GM23338 (cell line): ENCODE results near the gene GRID2IP. TPM values are rescaled to one million over a fixed set of nuclear protein-coding genes. Genes with fewer than 3 reads are reported as not detected.

ENCODE experiments used
- ATAC-seq: fragments of 200-7000 bp; cut with Tn5 transposase; 3 replicates; pipeline ENCODE4 v1.9.1; 2020
- DNase-seq: peaks from one replicate; pipeline ENCODE4 v3.0.0-alpha.2; 2015; ENCODE audit warnings: low spot score
- H2AFZ ChIP-seq: fragments of 200-600 bp; sonication (generic); 2 replicates; pipeline ENCODE4 v1.8.0; 2016; ENCODE audit warnings: antibody characterized with exemption, mild to moderate bottlenecking, moderate library complexity
- H3F3A ChIP-seq: fragments of 200-600 bp; sonication (generic); replicated peaks from 2 replicates; pipeline ENCODE4 v1.8.0; 2017; ENCODE audit warnings: antibody characterized with exemption, mixed run types, low read depth
- H3K27ac ChIP-seq: fragments of 200-600 bp; sonication (generic); 2 replicates; pipeline ENCODE4 v1.6.1; 2016; ENCODE audit warnings: low read depth
- H3K27me3 ChIP-seq: fragments of 200-600 bp; sonication (generic); 2 replicates; pipeline ENCODE4 v1.8.0; 2016; ENCODE audit warnings: mild to moderate bottlenecking, mixed run types, moderate library complexity; ENCODE audit not compliant: insufficient read depth
- H3K36me3 ChIP-seq: fragments of 200-600 bp; sonication (generic); 2 replicates; pipeline ENCODE4 v1.8.0; 2016; ENCODE audit warnings: mild to moderate bottlenecking; ENCODE audit not compliant: insufficient read depth
- H3K4me1 ChIP-seq: fragments of 200-600 bp; sonication (generic); 2 replicates; pipeline ENCODE4 v1.8.0; 2016; ENCODE audit warnings: mild to moderate bottlenecking, moderate library complexity; ENCODE audit not compliant: insufficient read depth
- H3K4me2 ChIP-seq: fragments of 200-600 bp; sonication (generic); 2 replicates; pipeline ENCODE4 v1.7.1; 2017; ENCODE audit warnings: mixed run types
- H3K4me3 ChIP-seq: fragments of 200-600 bp; sonication (generic); 2 replicates; pipeline ENCODE4 v1.6.1; 2016; ENCODE audit warnings: mixed run types
- H3K79me2 ChIP-seq: fragments of 200-600 bp; sonication (generic); replicated peaks from 2 replicates; pipeline ENCODE4 v1.8.0; 2017; ENCODE audit warnings: mild to moderate bottlenecking; ENCODE audit not compliant: insufficient read depth
- H3K9me2 ChIP-seq: fragments of 200-600 bp; sonication (generic); 2 replicates; pipeline ENCODE4 v1.8.0; 2017; ENCODE audit not compliant: insufficient read depth
- H4K20me1 ChIP-seq: fragments of 200-600 bp; sonication (generic); replicated peaks from 2 replicates; pipeline ENCODE4 v1.8.0; 2017; ENCODE audit warnings: mild to moderate bottlenecking; ENCODE audit not compliant: insufficient read depth
- H3K27ac Mint-ChIP-seq: 2 replicates; pipeline ENCODE4 v1.8.0; 2020; ENCODE audit warnings: inconsistent platforms, mild to moderate bottlenecking, moderate library complexity, mixed read lengths
- H3K27me3 Mint-ChIP-seq: 3 replicates; pipeline ENCODE4 v1.8.0; 2022; ENCODE audit warnings: low read depth, mild to moderate bottlenecking, moderate library complexity, mixed read lengths, inconsistent platforms; ENCODE audit not compliant: insufficient read depth, poor library complexity
- H3K36me3 Mint-ChIP-seq: 3 replicates; pipeline ENCODE4 v1.8.0; 2021; ENCODE audit warnings: low read depth, mild to moderate bottlenecking, inconsistent platforms, moderate library complexity, mixed read lengths
- H3K4me1 Mint-ChIP-seq: 3 replicates; pipeline ENCODE4 v1.8.0; 2020; ENCODE audit warnings: mild to moderate bottlenecking, inconsistent platforms, mixed read lengths
- H3K4me3 Mint-ChIP-seq: 3 replicates; pipeline ENCODE4 v1.8.0; 2021; ENCODE audit warnings: moderate library complexity, mild to moderate bottlenecking, inconsistent platforms, mixed read lengths
- H3K9me3 Mint-ChIP-seq: 3 replicates; pipeline ENCODE4 v1.8.0; 2020; ENCODE audit warnings: moderate library complexity, mild to moderate bottlenecking, inconsistent platforms, mixed read lengths
- CREB1 ChIP-seq: fragments of 250-450 bp; sonication (Bioruptor Pico); IDR thresholded peaks from 2 replicates; pipeline ENCODE4 v1.5.0; 2020; ENCODE audit warnings: low read depth, mild to moderate bottlenecking, moderate library complexity
- EZH2 ChIP-seq: fragments of 200-600 bp; sonication (generic); IDR thresholded peaks from one replicate; pipeline ENCODE4 v1.8.0; 2017; ENCODE audit warnings: antibody characterized with exemption, mild to moderate bottlenecking, low read depth; ENCODE audit not compliant: unreplicated experiment
- JUNB ChIP-seq: IDR thresholded peaks from one replicate; pipeline ENCODE4 v1.6.1; 2016; ENCODE audit warnings: antibody characterized with exemption; ENCODE audit not compliant: unreplicated experiment
- NANOG ChIP-seq: IDR thresholded peaks from 2 replicates; pipeline ENCODE4 v1.6.1; 2016; ENCODE audit warnings: antibody characterized with exemption, borderline replicate concordance
- POLR2AphosphoS5 ChIP-seq: IDR thresholded peaks from 2 replicates; pipeline ENCODE4 v1.6.1; 2016; ENCODE audit warnings: antibody characterized with exemption, low read depth
- STAT1 ChIP-seq: IDR thresholded peaks from one replicate; pipeline ENCODE4 v1.6.1; 2016; ENCODE audit warnings: antibody characterized with exemption; ENCODE audit not compliant: unreplicated experiment
- ZNF114 ChIP-seq: fragments of 250-450 bp; sonication (Bioruptor Pico); IDR thresholded peaks from 2 replicates; pipeline ENCODE4 v1.5.0; 2020; ENCODE audit warnings: mild to moderate bottlenecking, moderate library complexity
- ZNF331 ChIP-seq: fragments of 250-450 bp; sonication (Bioruptor Pico); IDR thresholded peaks from 2 replicates; pipeline ENCODE4 v1.5.0; 2020; ENCODE audit warnings: low read depth, mild to moderate bottlenecking, moderate library complexity
- polyA plus RNA-seq: library from polyadenylated mRNA; unstranded; fragments of >200 nt; fragmentation: Nextera tagmentation; extraction: Ambion mirVana; gene quantifications from 2 replicates; pipeline ENCODE4 v1.2.1, GENCODE V29; 2016
- total RNA-seq: library from RNA; depleted of rRNA; stranded (reverse); fragments of >200 nt; shearing (Covaris generic); gene quantifications from 2 replicates; pipeline ENCODE4 v1.2.3, GENCODE V29; 2014
- TF ChIP-seq, protein P1 (sequence below), 2 experiments: fragments of 200-600 bp in 1 of 2; sonication (generic) in 1 of 2; conservative IDR thresholded peaks; 2 replicates each; pipeline versions ENCODE4 v1.5.1 to v1.6.1; 2016 to 2017; ENCODE audit warnings: antibody characterized with exemption in 2 of 2, low read depth in 2 of 2, mild to moderate bottlenecking in 2 of 2, moderate library complexity in 1 of 2
- TF ChIP-seq, protein P2 (sequence below): fragments of 250-450 bp; sonication (Bioruptor Pico); IDR thresholded peaks from 2 replicates; pipeline ENCODE4 v1.5.0; 2020; ENCODE audit warnings: mild to moderate bottlenecking, moderate library complexity
- TF ChIP-seq, protein P3 (sequence below): IDR thresholded peaks from 2 replicates; pipeline ENCODE4 v1.6.1; 2016; ENCODE audit warnings: antibody characterized with exemption

The GRID2IP gene
- total and polyA plus RNA-seq, 2 experiments from 2014 or later: 0.73 to 1.5 TPM

DNA sequence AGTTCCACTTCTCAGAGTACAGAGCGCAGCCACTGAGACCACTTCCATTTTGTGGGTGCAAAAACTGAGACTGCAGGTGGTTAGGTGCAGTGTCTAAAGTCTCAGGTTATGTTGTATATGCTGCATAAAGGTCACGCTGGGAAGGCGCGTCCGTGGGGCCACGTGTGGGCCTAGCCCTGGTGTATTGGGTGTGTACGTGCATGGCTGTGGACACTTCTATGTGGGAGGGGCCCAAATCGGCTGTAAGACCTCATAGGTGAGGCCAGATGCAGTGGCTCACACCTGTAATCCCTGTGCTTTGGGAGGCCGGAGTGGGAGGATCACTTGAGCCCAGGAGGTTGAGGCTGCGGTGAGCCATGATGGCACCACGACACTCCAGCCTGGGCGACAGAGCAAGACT lies 37.7 kb downstream of the GRID2IP start:
- Mint-ChIP-seq H3K27me3 (no peaks in the 10 kb centered on the region), H3K9me3 (no peaks in the 10 kb centered on the region), H3K36me3 (0 out of 3 replicates have a peak, but pooled peaks cover 4% of the 10 kb centered on the region), H3K27ac (no peak overlapping the region), H3K4me3 (no peak overlapping the region), H3K4me1 (peaks cover 5% of the 10 kb centered on the region; the same call in 2 of the 3 replicates)
- DNase-seq (no peak), ATAC-seq (no peak)
- Histone ChIP-seq H4K20me1 (no peaks in the 10 kb centered on the region), H3K4me2 (no peak overlapping the region), H3K27ac (no peak overlapping the region), H3K4me3 (no peak overlapping the region), H3K79me2 (no peaks in the 10 kb centered on the region), H2AFZ (no peak overlapping the region), H3K9me2 (no peaks in the 10 kb centered on the region), H3F3A (no peaks in the 10 kb centered on the region), H3K36me3 (no peaks in the 10 kb centered on the region), H3K4me1 (no peaks in the 10 kb centered on the region), H3K27me3 (no peaks in the 10 kb centered on the region)
- TF ChIP-seq, protein P1, sequence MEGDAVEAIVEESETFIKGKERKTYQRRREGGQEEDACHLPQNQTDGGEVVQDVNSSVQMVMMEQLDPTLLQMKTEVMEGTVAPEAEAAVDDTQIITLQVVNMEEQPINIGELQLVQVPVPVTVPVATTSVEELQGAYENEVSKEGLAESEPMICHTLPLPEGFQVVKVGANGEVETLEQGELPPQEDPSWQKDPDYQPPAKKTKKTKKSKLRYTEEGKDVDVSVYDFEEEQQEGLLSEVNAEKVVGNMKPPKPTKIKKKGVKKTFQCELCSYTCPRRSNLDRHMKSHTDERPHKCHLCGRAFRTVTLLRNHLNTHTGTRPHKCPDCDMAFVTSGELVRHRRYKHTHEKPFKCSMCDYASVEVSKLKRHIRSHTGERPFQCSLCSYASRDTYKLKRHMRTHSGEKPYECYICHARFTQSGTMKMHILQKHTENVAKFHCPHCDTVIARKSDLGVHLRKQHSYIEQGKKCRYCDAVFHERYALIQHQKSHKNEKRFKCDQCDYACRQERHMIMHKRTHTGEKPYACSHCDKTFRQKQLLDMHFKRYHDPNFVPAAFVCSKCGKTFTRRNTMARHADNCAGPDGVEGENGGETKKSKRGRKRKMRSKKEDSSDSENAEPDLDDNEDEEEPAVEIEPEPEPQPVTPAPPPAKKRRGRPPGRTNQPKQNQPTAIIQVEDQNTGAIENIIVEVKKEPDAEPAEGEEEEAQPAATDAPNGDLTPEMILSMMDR (conservative IDR thresholded peaks at IDR 0.05; ENCODE audit: low read depth in 2 of 2): no peak
- no peak for TF ChIP-seq EZH2

DNA sequence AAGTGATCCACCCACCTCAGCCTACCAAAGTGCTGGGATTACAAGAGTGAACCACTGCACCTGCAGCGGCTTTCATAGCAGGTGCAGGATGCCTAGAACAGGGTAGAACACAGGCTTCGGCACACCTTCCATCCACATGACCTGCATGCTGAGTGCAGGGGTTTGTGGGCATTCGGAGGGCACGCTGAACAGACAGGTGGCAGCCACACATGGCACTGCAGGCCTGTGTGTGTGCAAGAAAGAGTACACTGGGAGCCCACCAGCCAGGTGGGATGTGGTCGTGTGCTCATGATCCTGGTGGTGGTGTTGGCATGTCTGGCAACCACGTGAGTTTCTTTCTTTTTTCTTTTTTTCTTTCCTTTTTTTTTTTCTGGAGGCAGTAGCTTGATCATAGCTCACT lies 38.4 kb downstream of the GRID2IP start:
- DNase-seq: no peak
- no peak for TF ChIP-seq EZH2
- TF ChIP-seq NANOG: no peak
- no peak for TF ChIP-seq ZNF114 (CRISPR knock-in tag)
- TF ChIP-seq POLR2AphosphoS5: no peak
- TF ChIP-seq, protein P2, sequence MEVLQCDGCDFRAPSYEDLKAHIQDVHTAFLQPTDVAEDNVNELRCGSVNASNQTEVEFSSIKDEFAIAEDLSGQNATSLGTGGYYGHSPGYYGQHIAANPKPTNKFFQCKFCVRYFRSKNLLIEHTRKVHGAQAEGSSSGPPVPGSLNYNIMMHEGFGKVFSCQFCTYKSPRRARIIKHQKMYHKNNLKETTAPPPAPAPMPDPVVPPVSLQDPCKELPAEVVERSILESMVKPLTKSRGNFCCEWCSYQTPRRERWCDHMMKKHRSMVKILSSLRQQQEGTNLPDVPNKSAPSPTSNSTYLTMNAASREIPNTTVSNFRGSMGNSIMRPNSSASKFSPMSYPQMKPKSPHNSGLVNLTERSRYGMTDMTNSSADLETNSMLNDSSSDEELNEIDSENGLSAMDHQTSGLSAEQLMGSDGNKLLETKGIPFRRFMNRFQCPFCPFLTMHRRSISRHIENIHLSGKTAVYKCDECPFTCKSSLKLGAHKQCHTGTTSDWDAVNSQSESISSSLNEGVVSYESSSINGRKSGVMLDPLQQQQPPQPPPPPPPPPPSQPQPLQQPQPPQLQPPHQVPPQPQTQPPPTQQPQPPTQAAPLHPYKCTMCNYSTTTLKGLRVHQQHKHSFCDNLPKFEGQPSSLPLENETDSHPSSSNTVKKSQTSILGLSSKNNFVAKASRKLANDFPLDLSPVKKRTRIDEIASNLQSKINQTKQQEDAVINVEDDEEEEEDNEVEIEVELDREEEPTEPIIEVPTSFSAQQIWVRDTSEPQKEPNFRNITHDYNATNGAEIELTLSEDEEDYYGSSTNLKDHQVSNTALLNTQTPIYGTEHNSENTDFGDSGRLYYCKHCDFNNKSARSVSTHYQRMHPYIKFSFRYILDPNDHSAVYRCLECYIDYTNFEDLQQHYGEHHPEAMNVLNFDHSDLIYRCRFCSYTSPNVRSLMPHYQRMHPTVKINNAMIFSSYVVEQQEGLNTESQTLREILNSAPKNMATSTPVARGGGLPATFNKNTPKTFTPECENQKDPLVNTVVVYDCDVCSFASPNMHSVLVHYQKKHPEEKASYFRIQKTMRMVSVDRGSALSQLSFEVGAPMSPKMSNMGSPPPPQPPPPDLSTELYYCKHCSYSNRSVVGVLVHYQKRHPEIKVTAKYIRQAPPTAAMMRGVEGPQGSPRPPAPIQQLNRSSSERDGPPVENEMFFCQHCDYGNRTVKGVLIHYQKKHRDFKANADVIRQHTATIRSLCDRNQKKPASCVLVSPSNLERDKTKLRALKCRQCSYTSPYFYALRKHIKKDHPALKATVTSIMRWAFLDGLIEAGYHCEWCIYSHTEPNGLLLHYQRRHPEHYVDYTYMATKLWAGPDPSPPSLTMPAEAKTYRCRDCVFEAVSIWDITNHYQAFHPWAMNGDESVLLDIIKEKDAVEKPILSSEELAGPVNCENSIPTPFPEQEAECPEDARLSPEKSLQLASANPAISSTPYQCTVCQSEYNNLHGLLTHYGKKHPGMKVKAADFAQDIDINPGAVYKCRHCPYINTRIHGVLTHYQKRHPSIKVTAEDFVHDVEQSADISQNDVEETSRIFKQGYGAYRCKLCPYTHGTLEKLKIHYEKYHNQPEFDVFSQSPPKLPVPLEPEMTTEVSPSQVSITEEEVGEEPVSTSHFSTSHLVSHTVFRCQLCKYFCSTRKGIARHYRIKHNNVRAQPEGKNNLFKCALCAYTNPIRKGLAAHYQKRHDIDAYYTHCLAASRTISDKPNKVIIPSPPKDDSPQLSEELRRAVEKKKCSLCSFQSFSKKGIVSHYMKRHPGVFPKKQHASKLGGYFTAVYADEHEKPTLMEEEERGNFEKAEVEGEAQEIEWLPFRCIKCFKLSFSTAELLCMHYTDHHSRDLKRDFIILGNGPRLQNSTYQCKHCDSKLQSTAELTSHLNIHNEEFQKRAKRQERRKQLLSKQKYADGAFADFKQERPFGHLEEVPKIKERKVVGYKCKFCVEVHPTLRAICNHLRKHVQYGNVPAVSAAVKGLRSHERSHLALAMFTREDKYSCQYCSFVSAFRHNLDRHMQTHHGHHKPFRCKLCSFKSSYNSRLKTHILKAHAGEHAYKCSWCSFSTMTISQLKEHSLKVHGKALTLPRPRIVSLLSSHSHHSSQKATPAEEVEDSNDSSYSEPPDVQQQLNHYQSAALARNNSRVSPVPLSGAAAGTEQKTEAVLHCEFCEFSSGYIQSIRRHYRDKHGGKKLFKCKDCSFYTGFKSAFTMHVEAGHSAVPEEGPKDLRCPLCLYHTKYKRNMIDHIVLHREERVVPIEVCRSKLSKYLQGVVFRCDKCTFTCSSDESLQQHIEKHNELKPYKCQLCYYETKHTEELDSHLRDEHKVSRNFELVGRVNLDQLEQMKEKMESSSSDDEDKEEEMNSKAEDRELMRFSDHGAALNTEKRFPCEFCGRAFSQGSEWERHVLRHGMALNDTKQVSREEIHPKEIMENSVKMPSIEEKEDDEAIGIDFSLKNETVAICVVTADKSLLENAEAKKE (CRISPR knock-in tag): no peak
- TF ChIP-seq CREB1 (CRISPR knock-in tag): no peak
- TF ChIP-seq, protein P1 (conservative IDR thresholded peaks at IDR 0.05; ENCODE audit: low read depth in 2 of 2): no peak
- TF ChIP-seq STAT1: no peak
- no peak for TF ChIP-seq JUNB
- TF ChIP-seq, protein P3, sequence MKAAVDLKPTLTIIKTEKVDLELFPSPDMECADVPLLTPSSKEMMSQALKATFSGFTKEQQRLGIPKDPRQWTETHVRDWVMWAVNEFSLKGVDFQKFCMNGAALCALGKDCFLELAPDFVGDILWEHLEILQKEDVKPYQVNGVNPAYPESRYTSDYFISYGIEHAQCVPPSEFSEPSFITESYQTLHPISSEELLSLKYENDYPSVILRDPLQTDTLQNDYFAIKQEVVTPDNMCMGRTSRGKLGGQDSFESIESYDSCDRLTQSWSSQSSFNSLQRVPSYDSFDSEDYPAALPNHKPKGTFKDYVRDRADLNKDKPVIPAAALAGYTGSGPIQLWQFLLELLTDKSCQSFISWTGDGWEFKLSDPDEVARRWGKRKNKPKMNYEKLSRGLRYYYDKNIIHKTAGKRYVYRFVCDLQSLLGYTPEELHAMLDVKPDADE: no peak
- TF ChIP-seq ZNF331: no peak

More for the DNA sequence above, 38.4 kb downstream of the GRID2IP start:
- H3K79me2 ChIP-seq: no peaks in the 10 kb centered on the region
- H3K4me2 ChIP-seq: no peak overlapping the region
- no peaks in the 10 kb centered on the region for H3K9me2 ChIP-seq
- peaks cover 5% of the 10 kb centered on the region; the same call in 2 of the 3 replicates for H3K4me1 Mint-ChIP-seq
- no peak for ATAC-seq
- 0 out of 3 replicates have a peak, but pooled peaks cover 4% of the 10 kb centered on the region for H3K36me3 Mint-ChIP-seq
- H3K4me3 Mint-ChIP-seq: no peak overlapping the region; the same call in 2 of the 3 replicates
- no peaks in the 10 kb centered on the region for H3F3A ChIP-seq
- no peak overlapping the region for H2AFZ ChIP-seq
- H3K9me3 Mint-ChIP-seq: no peaks in the 10 kb centered on the region
- H3K27me3 ChIP-seq: no peaks in the 10 kb centered on the region
- no peak overlapping the region for H3K27ac ChIP-seq
- no peaks in the 10 kb centered on the region for H4K20me1 ChIP-seq
- no peaks in the 10 kb centered on the region for H3K4me1 ChIP-seq
- H3K36me3 ChIP-seq: no peaks in the 10 kb centered on the region
- H3K4me3 ChIP-seq: no peak overlapping the region
- no peak overlapping the region for H3K27ac Mint-ChIP-seq
- no peaks in the 10 kb centered on the region for H3K27me3 Mint-ChIP-seq
